Measurements from ENCODE around the gene PRAC2.

PRAC2 gene

GRCh38 chr17:48734333-48735061 is 11.5 kb downstream of the PRAC2 start:
- DNase-seq, result no peak

- DNase-seq, result no peak
These were observed 12.0 kb downstream of the PRAC2 start for GRCh38 chr17:48735062-48735351.

GRCh38 chr17:48737330-48738043 is 14.5 kb downstream of the PRAC2 start:
- no peak for DNase-seq

- DNase-seq, result no peak
These were observed 15.4 kb downstream of the PRAC2 start for GRCh38 chr17:48738424-48738802.

GRCh38 chr17:48738803-48739526 is 16.0 kb downstream of the PRAC2 start:
- no peak for DNase-seq

GRCh38 chr17:48740537-48740936 is 17.6 kb downstream of the PRAC2 start:
- no peak for DNase-seq

- DNase-seq, result no peak
These were observed 22.6 kb downstream of the PRAC2 start for GRCh38 chr17:48745381-48746275.

GRCh38 chr17:48746916-48747444 is 24.0 kb downstream of the PRAC2 start:
- no peak for DNase-seq

GRCh38 chr17:48747445-48748363 is 24.7 kb downstream of the PRAC2 start:
- no peak for DNase-seq

GRCh38 chr17:48748718-48749566 is 26.0 kb downstream of the PRAC2 start:
- no peak for DNase-seq

- DNase-seq, result no peak
These were observed 26.9 kb downstream of the PRAC2 start for GRCh38 chr17:48749621-48750553.

GRCh38 chr17:48751172-48751571 is 28.2 kb downstream of the PRAC2 start:
- DNase-seq, result no peak

- DNase-seq, result no peak
These were observed 28.9 kb downstream of the PRAC2 start for GRCh38 chr17:48751733-48752398.

GRCh38 chr17:48752399-48753288 is 29.7 kb downstream of the PRAC2 start:
- DNase-seq, result no peak

- DNase-seq, result no peak
These were observed 31.0 kb downstream of the PRAC2 start for GRCh38 chr17:48753794-48754499.

- no peak for DNase-seq
These were observed 31.7 kb downstream of the PRAC2 start for GRCh38 chr17:48754500-48755261.

Data from NCI-H2171 treated with DMSO at 0.1 percent for 48 hours (cell line).